HG02642 (cell line): Measurements from ENCODE around the gene SLC36A1.

Source experiments
- ATAC-seq: cut with Tn5 transposase; IDR thresholded peaks from one replicate; pipeline ENCODE4 v1.9.1; 2021; ENCODE audit warnings: mild to moderate bottlenecking; ENCODE audit not compliant: unreplicated experiment, poor library complexity

Gene SLC36A1

DNA sequence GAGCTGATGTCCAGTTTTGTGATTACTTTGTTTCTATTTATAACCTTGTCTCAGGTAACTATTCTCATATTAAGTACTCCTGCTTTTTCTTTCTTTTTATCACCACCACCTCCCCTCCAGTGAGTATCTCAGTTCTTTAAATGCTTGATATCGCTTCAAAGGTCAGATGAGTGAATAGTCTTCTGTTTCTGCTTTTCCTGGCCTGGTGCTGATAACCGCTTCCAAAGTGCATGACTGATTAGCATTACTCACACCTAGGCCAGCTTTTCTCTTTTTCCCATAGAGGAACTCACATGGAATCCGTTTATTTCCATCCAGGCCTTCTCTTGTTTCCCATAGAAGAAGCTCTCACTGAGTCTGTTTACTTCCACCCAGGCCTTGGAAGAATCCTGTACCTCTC is 3.2 kb downstream of the SLC36A1 start:
- no peak for ATAC-seq

DNA sequence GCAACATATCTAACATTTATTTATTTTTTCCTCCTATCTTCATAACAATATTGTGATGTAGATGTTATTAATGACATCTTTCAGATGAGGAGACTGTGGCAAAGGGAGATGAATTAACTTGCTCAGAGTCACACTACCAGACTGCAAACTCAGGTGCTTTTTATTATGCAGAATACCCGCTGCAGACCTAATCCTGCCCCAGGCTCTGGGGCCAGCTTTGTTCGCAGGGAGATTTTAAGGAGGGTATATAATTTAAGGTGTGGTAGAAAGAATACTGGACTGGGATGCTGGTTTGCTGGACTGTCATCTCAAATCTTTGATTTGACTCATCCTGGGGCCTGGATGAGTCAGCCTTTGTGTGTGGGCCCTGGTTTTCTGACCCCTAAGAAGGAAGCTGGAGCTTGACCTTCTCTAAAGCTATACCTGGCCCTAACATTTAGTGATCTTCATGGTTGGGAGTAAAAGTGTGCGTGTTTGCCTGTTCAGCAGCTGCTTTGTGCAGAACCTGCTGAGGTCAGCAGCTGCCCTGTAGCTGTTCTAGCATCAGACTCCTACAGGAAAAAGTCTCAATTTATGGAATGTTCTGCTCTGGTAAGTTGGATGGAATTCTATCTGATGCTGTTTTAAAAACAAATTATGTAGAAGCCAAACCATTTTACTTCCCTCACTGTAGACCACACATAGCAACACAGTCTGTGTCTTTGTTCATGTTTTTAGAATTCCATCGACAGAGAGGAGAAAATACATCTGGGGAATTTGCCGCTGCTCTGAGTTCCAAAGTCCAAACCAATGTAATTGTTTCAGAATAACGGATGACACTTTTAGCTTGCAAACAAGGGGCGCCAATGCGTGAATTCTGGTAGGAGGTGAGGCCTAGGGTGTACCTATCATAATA is 4.5 kb downstream of the SLC36A1 start:
- ATAC-seq, result peak; percentile 57

DNA sequence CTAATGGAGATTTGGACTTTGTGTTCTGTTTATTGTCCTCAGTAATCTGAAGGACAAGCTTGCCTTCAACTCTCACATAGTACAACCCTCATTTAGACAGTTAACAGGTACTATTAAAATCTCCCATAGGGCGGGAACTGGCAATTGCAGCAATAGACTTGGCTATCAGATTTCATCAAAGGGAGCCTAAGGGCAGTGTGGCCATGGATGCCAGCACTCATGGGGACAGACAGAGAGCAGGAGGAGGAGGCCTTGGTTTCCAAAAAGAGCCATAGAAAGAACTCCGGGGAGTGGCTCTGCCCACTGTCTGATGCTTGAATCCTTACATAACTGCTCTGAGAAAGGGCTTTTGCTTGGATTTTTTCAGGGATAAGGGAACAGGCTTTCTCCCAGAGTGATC is 6.8 kb downstream of the SLC36A1 start:
- ATAC-seq, result no peak

DNA sequence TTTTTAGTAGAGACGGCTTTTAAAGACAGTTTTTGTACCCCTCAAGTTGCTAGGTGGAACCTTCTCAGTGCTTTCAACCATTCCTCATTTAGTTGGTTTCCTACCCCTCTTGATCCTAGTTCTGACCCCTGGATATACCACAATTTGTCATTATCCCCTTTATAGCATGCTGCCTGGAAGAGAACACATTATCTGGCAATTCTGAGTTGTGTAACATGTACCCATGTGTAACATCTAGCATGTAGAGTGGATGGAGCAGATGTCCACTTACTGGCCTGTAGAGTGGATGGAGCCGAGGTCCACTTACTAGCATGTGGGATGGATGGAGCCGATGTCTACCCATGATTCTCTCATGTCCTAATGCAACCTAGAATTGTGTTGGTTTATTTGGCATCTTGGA is 7.5 kb downstream of the SLC36A1 start:
- ATAC-seq, result no peak

DNA sequence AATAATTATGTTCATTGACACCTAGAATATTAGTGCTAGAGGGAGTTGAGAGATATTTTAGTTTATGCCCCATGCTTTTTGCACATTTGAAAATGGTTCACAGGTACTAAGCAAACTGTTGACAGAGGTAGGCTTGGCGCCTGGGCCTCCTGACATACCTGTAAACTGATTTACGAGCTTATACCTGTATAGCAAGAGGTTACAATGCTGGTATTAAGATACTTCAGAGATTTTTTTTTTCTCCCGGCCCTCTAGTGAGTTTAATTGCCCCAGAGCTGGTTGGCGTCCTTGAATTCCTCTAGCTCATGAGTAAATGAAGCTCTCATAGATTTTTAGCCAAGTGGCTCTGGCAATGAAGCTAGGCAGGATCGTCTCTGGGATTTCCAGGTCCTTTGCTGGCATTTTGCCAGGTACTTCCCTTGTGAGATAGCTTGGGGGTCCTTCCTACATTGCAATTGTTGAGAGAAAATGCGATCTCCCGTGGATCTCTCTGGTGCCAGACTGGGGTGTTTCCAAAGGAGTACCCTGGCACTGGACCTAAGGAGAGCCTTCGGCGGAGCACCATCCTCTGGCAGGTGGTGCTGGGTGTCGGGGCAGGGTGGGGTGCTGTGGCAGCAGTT is 9.0 kb downstream of the SLC36A1 start:
- no peak for ATAC-seq

DNA sequence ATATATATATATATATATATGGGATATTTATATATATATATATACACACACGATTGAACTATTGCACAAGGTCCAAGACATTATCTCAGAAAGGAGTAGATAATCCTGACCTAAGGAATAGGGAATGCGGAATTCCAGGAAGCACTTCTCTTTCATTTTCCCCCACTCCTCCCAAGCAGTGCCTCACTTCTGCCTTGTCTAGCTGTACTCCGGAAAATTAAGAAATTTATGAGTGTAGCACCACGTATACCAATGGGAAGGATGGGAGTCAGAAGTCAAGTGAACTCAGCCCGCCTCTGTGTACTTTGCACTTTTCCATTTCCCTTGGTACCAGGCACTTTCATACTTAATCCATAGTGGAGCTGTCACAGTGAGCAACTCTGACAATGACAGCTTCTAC is 10.9 kb downstream of the SLC36A1 start:
- no peak for ATAC-seq

DNA sequence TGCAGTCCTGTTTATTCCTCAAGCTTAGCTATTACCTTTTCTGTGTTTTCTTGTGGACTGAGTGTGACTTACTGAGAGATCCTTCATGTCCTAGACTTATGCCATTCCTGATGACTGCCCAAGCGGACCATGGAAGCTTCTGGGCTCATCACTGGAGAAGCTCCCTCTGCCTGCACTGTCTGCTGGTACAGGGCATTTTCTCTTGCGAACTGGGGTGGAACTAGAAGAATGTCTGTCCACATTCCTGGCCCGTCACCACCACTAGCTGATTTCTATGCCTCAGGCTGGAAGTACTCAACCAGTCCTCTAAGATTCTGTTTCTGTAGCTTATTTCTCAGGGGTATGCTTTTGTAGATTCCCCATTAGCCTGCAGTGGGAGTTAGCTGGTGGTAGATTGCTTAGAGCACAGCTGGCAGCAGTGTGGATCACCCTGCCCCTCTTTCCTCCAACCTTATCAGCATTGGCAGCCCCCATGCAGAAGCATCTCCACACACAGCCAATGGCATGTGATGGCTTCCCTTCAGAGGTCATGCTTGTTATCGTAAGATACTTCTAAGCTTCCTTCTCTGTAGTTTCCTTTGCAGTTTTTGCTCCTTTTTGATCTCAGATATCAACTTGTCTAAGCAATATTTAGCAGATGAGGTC is 12.4 kb downstream of the SLC36A1 start:
- ATAC-seq, result no peak

DNA sequence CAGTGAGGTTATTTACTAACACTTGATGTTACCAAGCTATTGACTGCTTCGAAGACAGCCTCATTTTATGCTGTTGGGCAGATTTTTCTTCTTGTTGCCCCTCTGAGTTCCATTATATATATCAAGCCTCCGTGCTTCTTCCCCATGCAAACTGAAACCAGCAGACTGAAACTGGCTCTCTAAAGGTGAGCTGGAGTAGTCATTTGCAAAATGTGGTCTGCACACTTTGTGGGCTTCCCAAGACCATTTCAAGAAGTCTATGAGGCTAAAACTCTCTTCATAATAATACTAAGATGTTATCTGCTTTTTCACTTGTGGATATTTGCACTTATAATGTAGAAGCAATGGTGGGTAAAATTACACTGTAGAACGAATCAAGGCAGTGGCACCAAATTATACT is 13.9 kb downstream of the SLC36A1 start:
- peak; percentile 93 for ATAC-seq

DNA sequence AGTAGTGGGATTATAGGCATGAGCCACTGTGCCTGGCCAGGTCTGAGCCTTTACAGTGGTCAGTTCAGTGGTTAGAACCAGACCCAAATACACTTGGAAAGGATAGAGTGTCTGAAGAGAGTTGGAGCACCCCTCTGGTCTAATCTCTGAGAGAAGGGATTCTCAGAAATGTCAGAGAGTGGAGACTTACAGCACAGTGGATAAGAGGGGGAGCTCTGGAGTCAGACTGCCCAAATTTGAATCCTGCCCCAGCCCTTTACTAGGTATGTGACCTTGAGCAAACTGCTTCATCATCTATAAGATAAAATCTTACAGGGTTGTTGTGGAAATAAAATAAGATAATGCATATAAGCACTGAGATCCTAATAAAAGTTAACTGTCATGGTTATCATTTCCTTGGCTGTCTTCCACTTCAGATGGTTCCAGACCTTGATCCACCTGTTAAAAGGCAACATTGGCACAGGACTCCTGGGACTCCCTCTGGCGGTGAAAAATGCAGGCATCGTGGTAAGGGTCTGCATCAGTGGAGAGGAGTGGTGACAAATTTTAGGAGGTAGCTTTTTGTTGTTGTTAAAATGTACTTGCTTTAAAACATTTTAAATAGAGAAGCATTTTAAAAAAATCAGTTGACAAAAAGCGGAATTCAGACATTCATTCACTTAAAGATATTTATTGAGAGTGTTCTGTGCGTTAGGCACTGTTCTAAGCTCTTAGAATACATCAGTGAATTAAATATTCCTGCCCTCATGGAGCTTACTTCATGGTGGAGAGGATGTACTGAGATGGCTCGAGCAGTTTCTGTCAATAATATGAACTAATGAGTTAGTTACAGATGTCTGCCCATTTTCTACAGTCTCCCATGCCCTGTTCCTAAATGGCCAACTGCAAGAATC is 16.0 kb downstream of the SLC36A1 start:
- ATAC-seq, result no peak

DNA sequence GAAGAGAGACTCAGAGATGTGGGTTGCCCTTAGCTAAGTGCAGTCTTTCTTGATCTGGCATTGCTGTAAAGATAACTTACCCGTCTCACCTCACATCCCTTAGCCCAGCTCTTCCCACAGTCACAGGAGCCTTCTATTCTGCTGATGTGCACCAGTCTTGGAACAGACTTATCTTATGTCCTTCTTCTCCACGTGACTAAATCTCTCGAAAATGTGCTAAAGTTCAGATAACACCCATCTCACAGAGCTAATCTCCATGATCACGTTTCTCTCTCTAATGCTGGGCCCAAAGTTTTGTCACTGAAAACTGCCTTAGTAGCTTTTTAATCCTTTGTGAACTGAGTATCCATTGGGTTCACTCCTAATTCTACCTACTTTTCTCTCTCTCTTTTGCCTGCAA is 16.7 kb downstream of the SLC36A1 start:
- ATAC-seq, result no peak

DNA sequence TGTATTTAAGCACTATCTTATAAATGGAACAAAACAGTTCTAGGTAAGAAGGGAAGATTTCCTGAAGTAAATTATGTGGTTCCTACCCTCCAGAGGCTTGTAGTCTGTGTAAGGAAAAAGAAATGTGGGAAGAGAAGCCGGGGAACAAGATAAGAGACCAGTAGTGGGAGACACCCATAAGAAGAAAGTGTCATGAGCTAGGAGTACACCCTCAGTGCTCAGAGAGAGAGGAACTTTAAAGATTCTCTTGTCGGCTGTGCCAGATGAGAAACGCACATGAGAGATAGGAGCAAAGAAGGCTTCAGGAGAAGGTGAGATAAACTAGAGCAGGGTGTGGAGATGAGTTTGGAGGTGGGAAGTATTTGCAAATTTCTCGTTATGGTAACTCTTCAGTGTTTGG is 18.1 kb downstream of the SLC36A1 start:
- ATAC-seq, result no peak

DNA sequence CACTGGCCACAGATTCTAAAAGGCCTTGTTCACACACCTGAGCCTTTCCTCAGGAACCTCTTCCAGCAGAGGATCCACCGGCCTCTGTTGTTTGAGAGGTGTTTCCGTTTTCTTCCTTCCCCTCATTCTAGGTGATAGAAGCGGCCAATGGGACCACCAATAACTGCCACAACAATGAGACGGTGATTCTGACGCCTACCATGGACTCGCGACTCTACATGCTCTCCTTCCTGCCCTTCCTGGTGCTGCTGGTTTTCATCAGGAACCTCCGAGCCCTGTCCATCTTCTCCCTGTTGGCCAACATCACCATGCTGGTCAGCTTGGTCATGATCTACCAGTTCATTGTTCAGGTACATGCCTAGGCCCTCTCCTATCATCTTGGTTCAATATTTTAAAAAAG is 20.2 kb downstream of the SLC36A1 start:
- ATAC-seq, result no peak

DNA sequence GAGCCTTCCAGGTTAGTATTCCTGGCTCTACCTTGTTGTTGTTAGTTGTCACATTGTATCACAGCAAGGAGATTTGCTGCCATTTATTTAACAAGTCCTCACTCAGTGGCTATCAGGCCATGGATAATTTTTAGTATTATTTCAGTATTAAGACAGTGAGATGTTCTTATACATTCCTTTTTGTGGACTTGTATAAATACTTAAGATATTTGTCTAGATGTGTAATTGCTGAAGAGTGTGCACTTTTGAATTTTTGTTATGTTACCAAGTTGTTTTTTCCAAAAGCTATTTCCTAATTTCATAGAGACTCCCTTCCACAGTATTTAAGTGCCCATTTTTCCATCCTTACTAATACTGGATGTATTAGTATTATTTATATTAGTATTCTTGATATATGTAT is 22.0 kb downstream of the SLC36A1 start:
- ATAC-seq, result no peak

DNA sequence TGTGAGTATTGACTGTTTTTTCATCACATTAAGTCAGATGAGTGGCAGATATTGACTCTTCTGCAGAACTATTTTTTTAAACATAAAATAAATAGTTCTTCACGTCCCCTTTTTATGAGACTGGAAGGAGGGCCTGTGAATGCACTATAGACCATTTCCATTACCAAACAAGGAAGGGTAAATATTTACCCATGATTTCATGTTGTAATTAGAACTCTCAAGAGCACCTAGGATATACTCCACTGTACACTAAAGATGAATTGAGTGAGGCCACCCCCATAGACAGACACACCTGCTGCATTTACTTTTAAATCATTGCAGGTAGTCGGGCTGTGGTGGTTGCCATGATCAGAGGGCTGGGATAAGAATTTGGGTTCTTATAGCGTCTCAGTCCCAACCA is 22.6 kb downstream of the SLC36A1 start:
- ATAC-seq, result no peak

DNA sequence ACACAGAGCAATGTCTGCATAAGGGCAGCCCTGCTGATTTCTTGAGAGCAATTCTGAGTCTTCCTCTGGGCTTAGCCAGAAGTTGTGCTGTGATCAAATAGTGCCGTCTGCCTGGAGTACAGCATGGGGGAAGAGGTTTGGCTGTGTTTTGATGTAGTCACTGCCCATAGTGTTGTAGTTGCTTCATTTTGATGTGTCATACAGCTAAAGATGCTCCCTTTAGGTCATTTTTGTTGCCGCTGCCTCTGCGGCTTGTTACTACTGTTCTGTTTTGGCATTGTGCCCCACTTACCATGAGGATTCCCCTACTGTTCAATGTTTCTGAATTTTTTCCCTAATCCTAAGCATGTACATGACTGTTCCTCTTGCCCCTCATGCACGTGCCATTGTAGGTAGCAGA is 23.0 kb downstream of the SLC36A1 start:
- no peak for ATAC-seq

DNA sequence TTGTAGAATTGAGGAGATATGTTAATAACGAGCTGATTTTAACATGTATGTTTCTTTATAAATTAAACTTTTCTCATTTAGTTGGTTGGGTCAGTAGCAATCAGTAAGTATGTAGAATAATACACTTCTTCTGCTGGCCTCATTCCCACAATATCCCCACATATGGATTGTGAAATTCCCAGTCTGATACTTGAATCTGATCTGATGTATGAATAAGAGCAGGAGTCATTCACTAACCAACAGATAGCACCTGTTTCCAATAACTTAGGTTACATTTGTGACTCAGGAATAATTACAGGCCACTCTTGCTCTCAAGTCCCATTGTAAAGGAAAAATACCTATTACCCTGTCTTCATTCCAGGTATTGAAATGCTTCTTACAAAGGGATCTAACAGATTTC is 23.9 kb downstream of the SLC36A1 start:
- ATAC-seq, result no peak

DNA sequence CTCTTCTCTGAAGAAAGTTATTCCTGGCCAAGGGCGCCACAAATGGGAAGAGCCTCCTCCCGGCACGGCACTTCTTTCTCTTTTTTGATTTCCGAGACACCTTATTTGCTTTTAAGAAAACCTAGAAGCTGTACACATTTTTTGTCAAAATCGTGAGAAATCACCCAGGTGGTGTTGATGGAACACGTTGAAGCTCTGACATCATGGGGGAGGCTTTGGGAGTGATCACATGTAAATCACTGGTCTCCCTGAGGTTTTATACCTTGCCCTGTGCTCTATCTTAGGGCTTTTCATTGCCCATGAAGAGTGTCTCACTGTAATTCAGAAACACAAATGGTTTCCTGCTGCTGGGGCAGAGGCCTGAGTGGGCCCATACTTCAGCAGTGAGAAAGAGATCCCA is 27.4 kb downstream of the SLC36A1 start:
- no peak for ATAC-seq

DNA sequence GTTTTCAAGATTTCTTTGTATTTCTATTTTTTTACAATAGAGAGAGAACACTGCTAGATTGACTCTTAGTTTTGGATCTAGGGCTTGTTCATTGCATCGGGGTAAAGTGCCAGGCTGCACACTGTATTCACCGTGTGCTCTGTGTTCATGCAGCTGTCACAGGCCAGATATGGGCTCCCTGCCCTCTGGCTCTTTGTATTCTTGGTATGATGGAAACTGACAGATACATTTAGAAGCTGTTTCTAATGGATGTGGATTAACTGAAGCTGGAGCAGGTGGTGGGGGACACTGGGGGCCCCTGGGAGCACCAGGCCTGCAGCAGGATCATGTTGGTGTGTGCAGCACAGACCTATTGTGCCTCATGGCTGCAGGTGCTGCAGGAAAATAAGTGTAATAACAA is 28.0 kb downstream of the SLC36A1 start:
- no peak for ATAC-seq

DNA sequence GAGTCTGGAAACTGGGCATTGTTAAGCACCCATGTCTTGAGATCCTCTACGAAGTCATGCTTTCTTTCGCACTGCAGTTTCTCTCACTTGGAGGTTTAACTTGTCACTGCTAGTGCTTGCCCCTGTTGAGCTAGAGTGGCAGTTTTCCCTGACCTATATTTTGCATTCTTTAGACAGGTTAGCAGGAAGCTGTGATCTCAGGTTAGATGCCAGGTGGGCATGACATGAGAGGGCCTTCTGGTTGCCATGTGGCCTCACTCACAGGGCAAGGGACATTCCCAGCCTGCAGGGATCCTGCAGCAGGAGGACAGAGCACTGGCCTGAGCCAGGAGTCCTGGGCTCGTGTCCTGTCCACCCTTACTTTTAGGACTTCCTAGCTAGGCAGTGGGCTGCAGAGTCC is 28.6 kb downstream of the SLC36A1 start:
- ATAC-seq, result no peak

DNA sequence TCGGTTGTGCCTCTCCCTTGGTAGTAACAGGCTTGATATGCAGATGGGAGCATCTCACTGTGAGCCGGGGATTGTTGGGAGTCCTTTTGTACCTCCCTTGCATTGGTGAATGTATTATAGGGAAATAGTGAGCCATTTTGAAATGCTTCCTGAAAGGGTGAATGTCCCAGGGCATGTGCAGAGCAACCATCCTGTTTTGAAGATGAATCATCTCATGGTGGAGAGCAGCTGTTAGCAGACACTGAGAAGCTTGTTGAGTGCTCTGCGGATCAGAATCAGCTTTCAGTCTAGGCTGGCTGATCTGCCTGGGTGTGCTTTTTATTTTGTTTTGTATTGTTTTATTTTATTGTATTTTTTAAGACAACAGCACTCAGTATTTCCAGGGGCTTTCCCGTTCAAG is 29.7 kb downstream of the SLC36A1 start:
- no peak for ATAC-seq
